NCI-H2227 (cell line): ENCODE measurements around the gene SDHAF3.

ENCODE experiments used
- DNase-seq: peaks from one replicate; lab custom pipeline; 2025; ENCODE audit not compliant: unreplicated experiment; lab: John Stamatoyannopoulos, UW

SDHAF3 gene

GRCh38 chr7:97215556-97215955 lies 98.1 kb downstream of the SDHAF3 start:
- peak; percentile 42 for DNase-seq

- DNase-seq: no peak
These were observed 101.3 kb downstream of the SDHAF3 start for GRCh38 chr7:97218767-97219166.

GRCh38 chr7:97219237-97219636 lies 101.7 kb downstream of the SDHAF3 start:
- DNase-seq: no peak

- DNase-seq: no peak
These were observed 106.8 kb downstream of the SDHAF3 start for GRCh38 chr7:97224316-97224715.

- no peak for DNase-seq
These were observed 109.0 kb downstream of the SDHAF3 start for GRCh38 chr7:97226541-97226940.
